Ammon's horn (tissue), 1 donor: ENCODE measurements around the gene COPB1.
A peak's percentile ranks its signal among the peaks of the same experiment; 100 is the strongest.
"Not testable (repeated sequence)": the region's sequence is repeated elsewhere in the genome, so short reads cannot be mapped to it uniquely, and the experiment has no call there.

Source experiments
- DNase-seq: peaks from one replicate; pipeline ENCODE4 v3.0.0-alpha.2; 2016; ENCODE audit warnings: low spot score

The COPB1 gene

DNA sequence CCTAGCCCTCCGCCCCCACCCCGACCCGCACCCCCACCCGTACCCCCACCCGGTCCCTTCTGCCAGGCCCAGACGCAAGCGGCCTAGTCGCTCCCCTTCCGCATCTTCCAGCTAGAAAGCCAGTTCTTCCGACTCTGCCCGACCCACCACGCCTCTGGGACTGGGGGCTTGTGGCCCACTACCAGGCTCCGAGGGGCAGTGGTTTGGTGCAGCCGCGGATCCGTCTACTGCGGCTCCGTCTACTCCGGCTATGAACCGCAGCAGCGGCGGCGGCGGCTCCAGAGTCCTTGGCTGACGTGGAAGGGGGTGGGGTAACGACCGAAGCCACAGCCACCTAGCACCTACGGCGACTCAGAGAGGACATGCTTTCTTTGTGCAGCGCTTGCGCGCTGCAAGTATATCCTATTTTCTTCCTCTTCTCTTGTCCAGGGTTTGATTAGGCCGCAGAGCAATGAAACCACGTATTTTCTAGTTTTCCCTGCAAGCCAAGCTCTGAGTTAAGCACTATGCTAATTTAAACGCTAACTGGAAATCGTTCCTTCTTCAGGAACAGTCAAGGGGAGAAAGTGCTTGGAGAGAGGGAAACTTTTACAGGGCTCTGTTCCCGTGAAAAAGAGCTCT is at the start of gene COPB1:
COPB1 (minus strand) TSS at position 252 of the 621 bp plus-strand sequence. CDS start 883 bp downstream, outside the sequence.
- DNase-seq: peak; percentile 95

- no peak for DNase-seq
Measured at GRCh38 chr11:14547440-14547839, 47.8 kb upstream of the COPB1 start.

DNA sequence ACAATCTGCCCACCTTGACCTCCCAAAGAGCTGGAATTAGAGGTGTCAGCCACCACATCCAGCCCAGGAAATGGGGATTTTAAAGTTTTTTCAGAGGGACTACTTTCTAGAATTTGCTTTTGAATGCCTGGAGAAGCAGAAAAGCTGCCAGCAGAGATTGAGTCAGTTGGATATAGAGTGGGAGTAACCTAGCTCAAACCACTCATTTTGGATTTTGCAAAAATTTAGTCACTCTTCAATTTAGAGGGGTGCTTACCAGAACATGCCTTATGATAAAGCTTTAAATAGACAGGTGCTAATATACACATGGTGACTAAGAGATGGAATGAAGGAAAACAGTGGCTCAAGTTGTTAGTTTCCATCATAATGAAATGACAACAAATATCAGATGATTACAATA is 47.1 kb upstream of the COPB1 start:
- no peak for DNase-seq

DNA sequence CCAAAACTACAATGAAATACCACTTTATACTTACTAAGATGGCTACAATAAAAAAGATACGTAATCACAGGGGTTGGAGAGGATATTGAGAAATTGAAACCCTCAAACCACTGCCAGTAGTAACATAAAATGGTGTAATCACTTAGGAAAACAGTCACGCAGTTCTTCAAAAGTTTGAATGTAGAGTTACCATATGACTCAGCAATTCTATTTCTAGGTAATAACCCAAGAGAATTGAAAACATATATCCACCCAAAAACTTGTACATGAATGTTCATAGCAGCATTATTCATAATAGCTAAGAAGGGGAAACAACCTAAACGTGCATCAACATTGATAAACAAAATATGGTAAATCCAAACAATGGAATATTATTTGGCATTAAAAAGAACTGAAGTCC is 45.0 kb upstream of the COPB1 start:
- DNase-seq: no peak

DNA sequence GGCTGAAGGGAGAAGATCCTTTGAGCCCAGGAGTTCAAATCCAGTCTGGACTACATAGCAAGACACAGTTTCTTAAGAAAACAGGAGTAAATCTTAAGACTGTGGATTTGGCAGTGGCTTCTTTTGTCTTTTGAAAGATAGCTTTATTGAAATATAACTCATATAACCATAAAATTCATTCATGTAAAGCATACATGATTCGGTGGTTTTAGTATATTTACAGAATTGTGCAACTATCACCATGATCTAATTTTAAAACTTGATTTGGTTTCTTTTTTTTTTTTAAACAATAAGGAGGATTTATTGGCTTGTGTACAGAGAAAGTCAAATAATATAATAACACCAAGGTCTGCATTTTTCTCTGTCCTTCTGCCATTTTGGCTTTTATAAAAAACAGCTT is 43.6 kb upstream of the COPB1 start:
- no peak for DNase-seq

DNA sequence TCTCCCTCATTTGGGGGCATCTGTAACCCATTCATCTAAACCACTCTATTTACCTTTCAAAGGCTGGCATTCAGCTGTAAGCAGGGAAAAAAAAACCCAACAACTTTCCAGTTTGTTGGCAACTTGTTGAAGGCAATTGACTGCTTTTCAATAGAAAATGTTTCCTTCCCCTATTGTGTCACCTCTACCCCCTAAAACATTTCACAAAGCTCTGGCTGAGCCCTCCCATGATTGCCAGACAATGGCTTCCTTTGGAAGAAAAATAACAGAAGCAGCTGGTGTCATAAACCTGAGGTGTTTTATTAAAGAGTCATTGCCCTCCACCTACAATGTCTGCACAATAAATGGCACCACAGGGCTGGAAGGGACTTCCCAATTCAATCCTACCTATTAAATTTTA is 42.7 kb upstream of the COPB1 start:
- peak; percentile 17 for DNase-seq

- DNase-seq: peak; percentile 69
Measured at GRCh38 chr11:14541192-14541947, 41.8 kb upstream of the COPB1 start.

DNA sequence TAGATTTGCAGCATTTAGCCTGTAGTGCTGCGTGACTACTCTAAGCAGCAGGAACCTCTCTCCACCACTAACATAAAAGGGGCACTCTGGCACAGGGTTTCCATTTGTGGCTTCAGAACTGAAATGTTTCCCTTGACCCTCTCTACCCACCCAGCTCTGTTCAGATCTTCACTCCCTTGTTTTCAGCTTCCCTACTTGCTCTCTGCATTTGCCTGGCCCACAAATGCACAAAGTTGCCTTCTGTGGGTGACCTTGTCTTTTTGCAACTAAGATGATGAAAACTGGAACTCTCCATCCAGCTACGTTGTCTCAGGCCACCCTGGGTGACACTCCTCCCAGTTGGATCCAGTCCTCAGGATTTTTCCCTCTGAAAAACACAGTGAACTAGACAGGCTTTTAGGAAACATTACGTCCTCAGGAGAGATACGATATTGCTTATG is 40.4 kb upstream of the COPB1 start:
- DNase-seq: no peak

GRCh38 chr11:14538926-14539554 is 39.4 kb upstream of the COPB1 start:
- DNase-seq: no peak

DNA sequence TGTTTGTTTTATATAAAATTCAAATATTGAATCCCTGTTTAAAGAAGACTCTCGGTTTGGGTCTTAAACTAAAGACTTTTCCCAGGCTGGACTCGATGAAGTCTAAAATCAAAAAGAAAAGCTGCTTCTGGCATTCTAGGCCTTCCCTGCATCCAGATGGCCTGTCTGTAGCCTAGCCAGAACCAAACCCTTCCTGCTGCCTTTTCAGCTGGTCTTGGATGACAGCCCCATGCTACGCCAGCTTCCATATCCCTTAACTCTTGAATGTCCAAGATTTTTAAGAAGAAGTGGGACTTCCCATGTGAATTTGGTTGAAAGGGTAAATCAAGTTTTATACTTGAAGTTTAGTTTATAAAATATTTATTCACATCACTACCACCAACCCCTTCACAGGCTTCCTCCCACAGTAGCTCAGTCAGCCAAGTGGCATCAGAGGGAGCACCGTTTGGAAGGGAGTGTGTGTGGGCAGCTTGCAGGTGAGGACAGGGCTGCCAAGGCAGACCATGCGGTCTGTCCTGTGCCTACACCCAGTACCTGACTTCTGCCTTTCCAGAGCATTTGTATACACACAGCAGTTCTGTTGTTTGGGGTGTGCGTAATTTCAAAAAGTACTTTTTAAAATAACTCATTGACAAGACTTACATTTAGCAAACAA is 38.8 kb upstream of the COPB1 start:
- DNase-seq: peak; percentile 45

GRCh38 chr11:14537134-14537599 is 37.6 kb upstream of the COPB1 start:
- DNase-seq: peak; percentile 39

DNA sequence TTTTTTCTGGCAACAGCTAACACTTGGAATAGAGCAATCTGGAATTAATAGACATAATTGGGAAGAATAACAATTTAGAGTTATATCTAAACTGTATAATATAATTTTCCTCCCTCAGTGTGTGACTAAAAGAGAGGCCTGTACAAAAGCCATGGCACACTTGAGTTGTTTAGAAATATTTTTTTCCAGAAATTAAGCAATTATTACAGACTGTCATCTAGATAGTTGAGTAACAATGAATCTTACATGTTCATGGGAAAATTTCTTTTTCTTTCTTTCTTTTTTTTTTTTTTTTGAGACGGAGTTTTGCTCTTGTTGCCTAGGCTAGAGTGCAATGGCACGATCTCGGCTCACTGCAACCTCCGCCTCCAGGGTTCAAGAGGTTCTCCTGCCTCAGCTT is 35.6 kb upstream of the COPB1 start:
- not testable (repeated sequence) for DNase-seq

DNA sequence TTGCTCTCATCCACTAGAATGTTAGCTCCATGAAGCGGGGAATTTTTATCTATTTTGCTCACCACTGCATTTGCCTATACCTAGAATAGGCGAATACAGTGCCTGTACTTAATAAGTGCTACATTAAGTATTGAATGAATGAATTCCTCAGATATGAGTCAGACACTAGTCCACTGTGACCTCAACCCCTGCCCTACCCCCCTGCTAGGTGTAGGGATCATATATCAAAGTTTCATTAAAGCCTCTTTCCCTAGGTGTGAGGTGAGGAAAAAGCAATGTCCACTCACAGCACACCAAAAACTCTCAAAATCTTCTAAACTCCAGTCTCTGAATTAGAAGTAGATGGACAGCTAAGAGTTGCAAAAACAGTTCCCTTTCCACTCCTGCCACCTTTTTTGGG is 30.3 kb upstream of the COPB1 start:
- DNase-seq: no peak

GRCh38 chr11:14529321-14529720 is 29.7 kb upstream of the COPB1 start:
- DNase-seq: no peak

DNA sequence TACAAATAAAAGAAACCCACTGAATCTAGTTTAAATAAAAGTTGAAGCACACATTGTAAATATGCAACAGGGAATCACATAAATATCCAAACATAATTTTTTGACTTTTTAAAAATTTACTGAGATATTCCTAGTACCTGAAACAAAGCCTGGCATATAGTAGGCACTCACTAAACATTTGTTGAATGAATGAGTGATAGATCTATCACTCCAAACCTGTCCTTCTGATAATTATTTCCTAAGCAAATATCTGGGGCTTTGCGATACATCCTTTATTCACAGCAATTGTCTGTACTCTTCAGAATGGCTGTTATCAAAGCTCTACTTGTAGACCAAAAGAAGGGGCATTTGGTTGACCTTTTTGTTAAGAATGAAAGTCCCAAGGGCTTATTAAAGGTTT is 23.2 kb upstream of the COPB1 start:
- DNase-seq: no peak

- no peak for DNase-seq
Measured at GRCh38 chr11:14522245-14522644, 22.6 kb upstream of the COPB1 start.

DNA sequence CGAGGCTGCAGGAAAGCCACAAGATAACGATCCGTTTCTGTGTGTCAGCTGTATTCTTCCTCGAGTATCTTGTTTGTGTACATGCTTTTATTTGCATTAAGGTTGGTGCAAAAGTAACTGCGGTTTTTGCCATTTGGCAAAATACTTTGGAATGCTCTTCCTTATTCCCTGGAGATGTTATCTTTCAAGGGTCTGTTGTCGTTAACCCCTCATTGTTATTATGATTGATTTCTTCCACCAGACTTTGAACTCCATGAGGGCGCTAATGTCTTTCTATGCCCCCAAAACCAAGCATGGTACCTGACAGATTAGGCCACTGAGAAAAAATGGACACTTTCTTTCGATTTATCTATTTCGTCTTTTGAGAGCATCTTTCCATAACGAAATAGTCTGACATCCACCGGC is 21.1 kb upstream of the COPB1 start:
- DNase-seq: no peak

DNA sequence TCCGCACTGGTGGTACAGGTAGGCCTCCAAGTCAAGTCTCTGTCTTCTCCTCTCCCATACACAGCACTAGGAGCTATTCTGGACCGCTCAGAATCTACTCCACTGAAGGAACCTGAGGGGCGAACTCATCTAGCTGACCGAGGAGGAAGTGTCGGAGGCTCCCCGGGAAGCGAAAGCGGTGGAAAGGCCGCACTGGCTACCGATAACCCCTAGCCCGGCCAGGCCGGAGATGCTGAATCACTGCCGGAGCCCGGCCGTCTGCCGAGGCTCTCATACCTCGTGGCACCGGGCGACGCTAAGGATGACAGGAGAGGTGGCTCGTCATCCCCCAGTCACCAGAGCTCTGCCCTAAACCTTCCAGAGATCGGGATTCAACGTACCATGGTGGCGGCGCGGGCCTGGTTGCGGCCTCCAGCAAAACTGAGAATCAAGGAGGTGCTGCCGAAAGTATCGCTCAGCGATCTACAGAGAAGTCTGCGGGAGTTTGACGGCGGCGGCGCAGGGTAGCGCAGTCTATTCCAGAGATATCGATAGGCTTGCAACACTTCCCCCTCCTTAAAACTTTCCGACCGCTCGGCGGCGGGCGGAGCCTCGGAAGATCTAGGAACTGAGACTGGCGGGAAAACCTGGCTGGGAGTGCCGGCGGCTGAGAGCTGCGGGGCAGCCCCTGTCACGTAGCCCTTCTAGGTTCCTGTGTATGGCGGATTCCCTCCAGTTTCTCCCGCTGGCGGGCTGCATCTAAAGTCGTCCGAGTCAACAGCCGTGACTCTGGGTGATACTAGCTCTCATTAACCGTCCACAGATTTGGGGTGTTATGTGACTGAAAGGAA is 20.5 kb upstream of the COPB1 start, which contains the start of gene PSMA1:
PSMA1 (minus strand) TSS at position 470 of the 830 bp plus-strand sequence; CDS start at position 383, 87 bp downstream.
- DNase-seq: peak; percentile 96

GRCh38 chr11:14519597-14519916 is 19.9 kb upstream of the COPB1 start:
- DNase-seq: no peak

DNA sequence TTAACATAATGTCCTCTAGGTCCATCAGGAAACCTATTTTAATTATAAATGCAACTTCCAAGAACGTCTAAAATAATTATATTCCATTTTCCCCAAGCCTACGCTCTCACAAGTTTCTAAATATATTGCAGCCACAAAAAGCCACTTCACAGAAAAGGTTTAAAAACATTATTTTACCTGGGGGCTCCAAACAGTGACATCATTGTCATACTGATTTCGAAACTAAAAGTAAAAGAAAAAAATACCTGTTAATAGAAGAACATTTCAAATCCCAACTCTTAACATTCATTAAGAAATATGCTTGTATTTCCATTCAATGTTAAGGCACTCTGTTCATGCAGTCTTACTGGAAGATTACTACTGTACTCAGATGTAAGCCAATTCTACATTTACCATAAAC is 19.2 kb upstream of the COPB1 start:
- no peak for DNase-seq

DNA sequence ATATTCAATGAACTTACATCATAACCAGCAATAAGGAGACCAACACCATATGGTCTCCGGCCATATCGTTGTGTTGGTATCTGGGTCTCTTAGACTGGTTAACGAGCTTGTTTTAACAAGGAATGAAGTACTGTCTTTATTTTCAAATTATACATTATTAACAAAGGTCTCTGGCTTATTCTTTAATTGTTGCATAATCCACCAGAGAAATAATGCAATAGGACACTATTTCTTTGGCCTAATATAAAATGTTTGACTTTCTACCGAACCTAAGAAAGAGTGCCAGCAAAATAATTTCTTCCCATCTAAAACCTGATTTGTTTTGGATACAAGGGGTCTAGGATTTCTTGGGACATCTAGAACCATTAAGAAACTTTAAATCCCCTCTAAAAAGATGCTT is 14.2 kb upstream of the COPB1 start:
- DNase-seq: no peak

DNA sequence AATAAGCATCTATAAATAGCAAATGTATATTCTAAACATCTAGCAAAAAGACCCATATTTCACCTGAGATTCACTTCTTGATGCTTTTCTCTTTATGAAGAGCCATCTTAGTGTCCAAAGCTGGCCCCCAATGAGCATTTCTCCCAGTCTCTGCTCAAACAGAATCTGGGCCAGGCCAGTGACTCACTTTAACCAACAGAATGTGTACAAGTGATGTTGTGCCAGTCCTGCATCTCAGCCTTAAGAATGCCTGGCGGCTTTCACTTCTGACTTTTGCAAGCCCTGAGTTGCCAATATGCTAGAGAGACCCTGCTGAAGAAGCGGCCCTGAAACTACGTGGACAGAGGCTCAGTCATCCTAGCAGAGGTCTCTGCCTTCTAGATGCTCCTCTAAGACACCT is 6.9 kb upstream of the COPB1 start:
- DNase-seq: no peak
